GM12873 (cell line): Measurements from ENCODE around the gene REXO1.

Experiments
- CTCF ChIP-seq: IDR thresholded peaks from 2 replicates; pipeline ENCODE4 v1.5.1; 2012; ENCODE audit warnings: low read depth, mild to moderate bottlenecking, moderate library complexity, low read length, control low read depth; ENCODE audit not compliant: insufficient read depth; ENCODE audit errors: missing control alignments

The REXO1 gene

DNA sequence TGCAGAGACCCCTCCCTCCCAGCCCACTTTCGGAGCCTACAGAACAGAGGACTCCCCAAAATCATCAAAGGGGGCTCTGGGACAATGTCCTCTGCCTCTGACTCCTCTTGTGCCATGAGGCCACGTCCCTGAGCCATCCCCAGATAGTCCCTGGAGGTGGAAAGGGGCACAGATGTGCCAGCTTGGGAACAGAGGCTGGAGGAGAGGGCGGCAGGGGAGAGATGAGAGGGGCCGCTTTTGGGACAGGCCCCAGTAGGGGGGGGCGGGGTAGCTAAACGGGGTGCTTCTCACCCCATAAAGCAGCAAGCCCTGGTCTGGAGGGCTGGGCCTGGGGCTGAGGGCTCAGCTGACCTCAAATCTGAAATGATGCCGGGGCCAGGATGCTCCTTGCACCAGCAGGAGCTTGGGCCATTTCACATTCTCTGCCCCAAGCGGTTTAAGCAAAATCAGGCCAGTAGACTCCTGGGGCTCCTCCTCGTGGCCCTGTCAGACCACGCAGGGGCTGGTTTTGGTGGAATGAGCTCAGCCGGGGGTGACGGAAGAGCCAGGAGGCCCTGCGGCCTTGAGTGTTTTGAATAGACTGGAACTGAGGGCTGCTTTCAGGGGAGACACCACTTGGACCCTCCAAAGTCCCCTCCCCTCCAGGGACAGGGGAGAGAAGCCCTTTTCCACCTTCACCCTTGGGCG, 67.9 kb downstream of the REXO1 start:
- TF ChIP-seq CTCF: no peak

- TF ChIP-seq CTCF: no peak
Observed at GRCh38 chr19:1779574-1779973, 68.7 kb downstream of the REXO1 start.

- no peak for TF ChIP-seq CTCF
Observed at GRCh38 chr19:1777149-1777548, 71.1 kb downstream of the REXO1 start.

- TF ChIP-seq CTCF: no peak
Observed at GRCh38 chr19:1776606-1777147, 71.6 kb downstream of the REXO1 start.

- no peak for TF ChIP-seq CTCF
Observed at GRCh38 chr19:1775951-1776605, 72.2 kb downstream of the REXO1 start.

- peak; percentile 64 for TF ChIP-seq CTCF
Observed at GRCh38 chr19:1774989-1775772, 73.1 kb downstream of the REXO1 start.

DNA sequence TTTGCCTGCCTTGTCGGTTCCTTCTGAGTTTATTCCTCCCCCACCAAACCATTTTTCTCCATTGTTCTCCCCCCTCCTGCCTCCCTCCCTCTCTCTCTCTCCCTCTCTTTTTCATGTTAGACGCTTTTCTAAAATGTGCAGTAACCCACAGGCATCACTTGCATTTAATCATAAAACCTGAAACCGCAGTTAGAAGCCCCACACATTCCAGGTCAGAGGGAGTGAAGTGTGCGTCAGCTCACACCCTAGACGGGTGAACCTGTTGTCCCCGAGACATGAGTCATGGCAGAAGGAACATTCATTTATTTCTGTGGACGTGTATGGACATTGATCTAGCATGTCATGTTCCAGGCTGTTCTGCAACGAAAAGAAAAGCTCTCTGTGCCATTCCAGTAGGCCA, 75.1 kb downstream of the REXO1 start:
- TF ChIP-seq CTCF: no peak
